ENCODE data around the gene COL15A1.
"Not testable (repeated sequence)": the region's sequence is repeated elsewhere in the genome, so short reads cannot be mapped to it uniquely, and the experiment has no call there.

COL15A1 gene

DNA sequence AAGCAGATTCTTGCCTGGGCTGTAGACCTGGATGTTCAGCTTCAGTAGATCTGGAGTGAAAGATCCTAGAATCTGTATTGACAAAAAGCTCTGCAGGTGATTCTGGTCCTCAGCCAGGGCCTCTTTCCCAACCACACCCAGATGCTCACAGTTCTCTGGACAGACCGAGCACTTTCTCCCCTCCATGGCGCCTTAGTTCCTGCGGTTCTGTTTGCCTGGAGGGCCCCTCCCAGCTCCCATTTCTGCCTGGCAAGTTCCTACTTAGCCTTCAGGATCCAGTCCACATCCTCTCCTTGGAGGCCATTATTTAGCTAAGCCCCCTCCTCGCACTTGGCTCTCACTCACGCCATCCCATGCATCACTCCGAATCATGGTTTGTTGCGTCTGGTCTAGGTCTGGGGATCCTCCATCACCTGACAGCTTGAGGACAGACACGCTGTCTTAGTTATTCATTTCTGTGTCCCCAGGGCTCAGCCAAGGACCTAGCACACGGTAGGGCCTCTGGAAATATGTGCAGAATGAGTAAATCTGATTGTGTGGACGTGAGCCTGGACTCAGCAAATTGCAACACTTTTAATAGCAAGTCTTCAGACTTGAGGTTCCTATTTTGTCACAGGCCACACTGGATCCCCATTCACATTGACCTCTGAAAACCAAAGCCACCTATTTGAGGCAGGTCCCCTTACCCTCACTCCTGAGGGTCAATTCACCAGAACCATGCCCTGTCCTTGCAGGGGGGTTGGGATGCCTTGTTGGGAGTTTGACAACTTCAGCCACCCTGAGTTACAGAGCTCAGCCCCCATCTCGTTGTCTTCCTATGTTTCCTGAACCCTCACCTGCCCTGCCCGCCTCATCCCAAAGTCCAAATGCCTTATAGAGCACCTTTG lies 50.7 kb downstream of the COL15A1 start:
- DNase-seq (ENCODE audit: low read depth): no peak

GRCh38 chr9:98995059-98995671 lies 51.5 kb downstream of the COL15A1 start:
- no peak for DNase-seq (ENCODE audit: low read depth)

- DNase-seq (ENCODE audit: low read depth): no peak
Measured at GRCh38 chr9:98995971-98996504, 52.3 kb downstream of the COL15A1 start.

GRCh38 chr9:98997604-98998003 lies 53.9 kb downstream of the COL15A1 start:
- DNase-seq (ENCODE audit: low read depth): no peak

- DNase-seq (ENCODE audit: low read depth): no peak
Measured at GRCh38 chr9:98998441-98999151, 54.9 kb downstream of the COL15A1 start.

GRCh38 chr9:98999152-98999525 lies 55.4 kb downstream of the COL15A1 start:
- DNase-seq (ENCODE audit: low read depth): no peak

DNA sequence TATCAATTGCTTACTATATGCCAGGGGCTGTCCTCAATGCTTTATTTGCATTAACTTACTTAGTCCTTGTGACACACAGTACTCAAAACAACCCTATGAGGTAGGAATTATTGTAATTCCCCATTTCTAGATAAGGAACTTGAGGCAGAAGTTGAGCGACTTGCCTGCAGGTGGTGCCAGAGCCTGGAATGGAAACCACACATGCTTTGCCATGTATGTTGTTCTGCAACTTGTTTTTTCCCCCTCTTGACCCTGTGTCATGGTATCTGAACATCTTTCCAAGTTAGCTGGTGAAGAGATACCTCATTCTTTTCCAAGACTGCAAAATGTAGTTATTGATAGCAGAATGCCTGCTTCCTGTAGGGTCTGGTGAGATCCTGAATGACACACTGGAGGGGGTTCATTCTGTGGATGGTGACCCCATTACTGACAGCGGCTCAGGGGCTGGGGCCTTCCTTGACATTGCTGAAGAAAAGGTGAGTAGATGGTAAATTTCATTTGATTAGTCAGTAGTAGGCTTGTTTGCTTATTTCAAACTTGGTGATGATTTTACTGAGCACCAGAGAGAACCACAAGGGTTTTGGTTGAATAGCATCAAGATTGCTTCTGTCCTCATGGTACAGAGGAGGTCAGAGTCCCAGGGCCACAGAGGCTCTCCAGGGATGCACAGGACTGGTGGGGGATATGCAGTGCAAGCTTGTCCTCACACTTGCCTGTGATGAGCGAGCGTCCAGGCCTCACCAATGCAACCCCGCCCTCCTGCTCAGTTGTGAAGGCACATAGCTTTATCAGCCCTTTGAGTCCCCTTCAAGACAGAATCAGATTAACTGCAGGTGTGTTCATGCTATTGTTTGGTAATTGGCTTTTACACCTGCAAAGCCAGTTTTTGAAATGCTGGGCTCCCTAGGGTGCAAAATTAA lies 57.0 kb downstream of the COL15A1 start:
- no peak for DNase-seq (ENCODE audit: low read depth)

DNA sequence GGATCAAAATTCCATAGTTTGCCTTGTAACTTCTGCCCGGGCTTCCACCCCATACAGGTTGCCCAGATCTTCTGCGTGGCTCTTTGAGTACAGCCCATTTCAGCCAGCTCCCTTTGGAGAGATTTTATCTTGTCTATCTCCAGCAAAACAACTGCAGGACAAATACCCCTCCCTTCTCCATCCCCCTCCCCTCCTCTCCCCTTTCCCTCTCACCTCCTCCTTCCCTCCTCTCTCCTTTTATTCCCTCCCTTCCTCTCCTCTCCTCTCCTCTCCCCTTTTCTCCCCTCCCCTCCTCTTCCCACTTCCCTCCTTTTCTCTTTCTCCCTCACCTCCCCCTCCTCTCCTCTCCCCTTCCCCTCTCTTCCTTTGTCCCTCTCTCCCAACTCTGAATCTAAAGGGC lies 58.2 kb downstream of the COL15A1 start:
- DNase-seq (ENCODE audit: low read depth): no peak

DNA sequence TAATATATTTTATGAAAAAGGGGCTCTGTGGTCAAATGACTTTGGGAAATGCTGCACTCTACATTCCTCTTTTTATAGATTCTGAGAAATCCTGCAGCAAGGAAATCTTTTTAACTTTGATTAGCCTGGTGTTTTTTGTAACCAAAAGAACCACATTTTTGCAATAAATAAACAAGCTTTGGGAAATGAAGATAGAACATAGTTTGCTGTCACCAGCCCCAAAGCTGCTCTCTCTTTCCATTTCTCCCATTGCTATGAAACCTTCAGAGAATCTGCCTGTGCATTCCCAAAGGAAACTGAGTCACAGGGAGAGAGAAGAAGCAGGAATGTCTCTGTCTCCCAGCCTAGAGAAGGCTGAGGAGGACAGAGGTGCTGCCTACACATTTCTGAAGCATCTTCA lies 59.0 kb downstream of the COL15A1 start:
- DNase-seq (ENCODE audit: low read depth): no peak

- DNase-seq (ENCODE audit: low read depth): no peak
Measured at GRCh38 chr9:99003308-99003707, 59.6 kb downstream of the COL15A1 start.

GRCh38 chr9:99004115-99004514 lies 60.4 kb downstream of the COL15A1 start:
- no peak for DNase-seq (ENCODE audit: low read depth)

GRCh38 chr9:99004717-99005460 lies 61.2 kb downstream of the COL15A1 start:
- DNase-seq (ENCODE audit: low read depth): no peak

DNA sequence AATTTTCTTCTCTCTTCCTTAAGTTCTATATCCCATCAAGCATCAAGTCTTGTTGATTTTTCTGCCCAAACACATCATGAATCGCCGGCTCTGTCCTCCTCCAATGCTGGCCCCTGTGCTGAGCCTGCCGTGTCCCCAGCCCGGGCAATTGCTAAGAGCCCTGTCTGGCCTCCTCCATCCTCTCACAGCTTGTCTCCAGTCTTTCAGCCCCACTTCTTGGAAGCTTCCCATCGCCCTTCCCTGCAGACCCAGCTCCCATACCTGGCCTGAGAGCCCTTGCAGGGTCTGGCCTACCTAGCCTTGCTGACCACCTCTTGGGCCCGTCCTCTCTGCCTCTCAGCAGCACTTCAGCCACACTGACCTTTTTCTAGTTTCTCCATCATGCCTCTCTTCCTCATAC lies 61.9 kb downstream of the COL15A1 start:
- DNase-seq (ENCODE audit: low read depth): no peak

DNA sequence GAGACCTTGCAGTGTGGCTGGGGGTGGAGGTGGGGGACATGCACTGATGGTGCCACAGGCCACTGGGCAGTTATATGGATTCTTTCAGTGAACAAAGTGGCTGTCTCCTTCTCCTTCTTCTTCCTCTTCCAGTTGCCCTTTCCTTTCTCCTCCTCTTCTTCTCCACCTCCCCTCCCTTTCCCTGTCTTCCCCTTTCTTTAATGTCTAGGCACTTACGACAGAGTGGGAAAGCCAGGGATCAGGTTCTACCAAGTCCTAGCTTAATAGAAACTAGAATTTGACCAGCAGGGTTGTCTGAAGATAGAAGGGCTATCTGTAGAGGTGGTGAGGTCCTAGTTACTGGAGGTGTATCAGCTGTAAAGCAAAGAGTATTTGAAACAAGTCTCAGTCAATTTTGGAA lies 62.8 kb downstream of the COL15A1 start:
- no peak for DNase-seq (ENCODE audit: low read depth)

DNA sequence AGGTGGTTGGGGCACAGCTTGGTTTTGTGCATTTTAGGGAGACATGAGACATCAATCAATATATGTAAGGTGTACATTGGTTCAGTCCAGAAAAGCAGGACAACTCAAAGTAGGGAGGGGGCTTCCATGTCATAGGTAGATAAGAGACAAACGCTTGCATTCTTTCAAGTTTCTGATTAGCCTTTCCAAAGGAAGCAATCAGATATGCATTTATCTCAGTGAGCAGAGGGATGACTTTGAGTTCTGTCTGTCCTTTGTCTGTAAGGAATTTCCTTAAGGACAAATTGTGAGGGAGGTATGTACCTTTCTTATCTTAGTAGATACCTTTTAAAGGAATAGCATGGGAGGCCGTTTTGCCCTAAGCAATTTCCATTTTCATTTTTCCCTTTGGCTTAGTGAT lies 63.3 kb downstream of the COL15A1 start:
- DNase-seq (ENCODE audit: low read depth): no peak

DNA sequence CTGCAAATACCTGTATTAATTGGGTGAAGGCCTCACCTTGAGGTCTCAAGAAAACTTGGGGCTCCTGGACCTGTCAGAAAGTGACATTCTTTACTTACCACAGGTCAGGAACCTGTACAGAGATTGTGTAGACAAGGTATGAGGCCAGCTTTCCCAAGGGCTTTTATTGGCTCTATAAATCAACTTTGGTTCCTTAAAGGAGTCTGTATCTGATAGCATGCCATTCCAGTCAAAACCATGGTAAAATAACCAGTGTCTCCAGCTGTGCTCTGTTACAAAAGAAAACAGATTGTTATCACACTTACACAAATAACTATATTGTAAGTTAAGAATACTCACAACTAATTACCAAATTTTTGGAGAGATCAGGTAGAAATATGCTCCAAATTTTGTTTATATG lies 64.5 kb downstream of the COL15A1 start:
- no peak for DNase-seq (ENCODE audit: low read depth)

DNA sequence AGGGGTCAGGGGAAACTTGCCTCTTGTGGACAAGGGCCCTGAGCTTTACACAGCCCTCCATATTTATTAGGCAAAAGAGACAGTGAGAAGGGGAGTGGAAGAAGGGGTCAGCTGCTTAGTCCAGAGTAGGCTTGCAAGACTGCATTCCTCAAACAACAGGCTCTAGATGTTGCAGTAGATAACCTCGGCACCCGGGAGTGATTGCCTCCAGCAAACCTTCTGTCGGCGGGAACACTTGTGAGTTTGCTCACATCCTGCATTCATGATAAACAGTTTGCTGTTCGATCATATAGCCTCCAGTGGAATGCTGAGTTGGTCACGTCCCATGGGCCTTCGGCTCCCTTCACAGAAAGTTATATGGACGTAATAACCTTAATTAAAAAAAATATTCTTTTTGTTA lies 66.7 kb downstream of the COL15A1 start:
- DNase-seq (ENCODE audit: low read depth): not testable (repeated sequence)

DNA sequence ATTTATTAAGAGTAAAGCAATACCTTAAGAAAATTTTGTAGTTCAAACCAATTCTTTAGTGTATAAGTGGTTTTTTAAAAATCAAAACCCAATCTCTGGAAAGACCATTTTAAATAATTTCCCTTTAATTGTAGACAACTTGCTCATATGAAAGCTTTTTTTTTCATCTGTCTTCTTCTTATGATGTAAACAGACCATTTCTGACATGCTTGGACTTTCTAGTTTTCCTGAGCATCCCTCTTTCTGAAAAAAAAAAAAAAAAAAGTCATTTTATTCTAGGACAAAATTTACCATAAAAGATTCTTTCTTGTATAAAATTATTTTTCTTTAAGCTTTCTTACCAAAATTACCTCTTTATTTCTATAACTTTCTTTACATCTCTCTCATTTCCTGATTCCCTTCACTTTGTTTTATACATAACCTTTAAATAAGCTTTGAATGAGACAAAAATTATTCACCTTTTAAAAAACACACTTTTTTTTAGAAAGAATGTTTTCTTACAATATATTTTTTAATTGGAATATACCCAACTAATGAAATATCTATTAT lies 67.5 kb downstream of the COL15A1 start:
- DNase-seq (ENCODE audit: low read depth): no peak

- DNase-seq (ENCODE audit: low read depth): no peak
Measured at GRCh38 chr9:99012957-99013512, 69.3 kb downstream of the COL15A1 start.

- DNase-seq (ENCODE audit: low read depth): no peak
Measured at GRCh38 chr9:99013550-99013949, 69.8 kb downstream of the COL15A1 start.
